Lung (tissue), 11 donors: ENCODE data around the gene XKR3. TPM values are rescaled to one million over a fixed set of nuclear protein-coding genes. Genes with fewer than 3 reads are reported as not detected.
"Not testable (repeated sequence)": the region's sequence is repeated elsewhere in the genome, so short reads cannot be mapped to it uniquely, and the experiment has no call there.

Experiments
- ATAC-seq: fragments of 200-7000 bp; cut with Tn5 transposase; one replicate; pipeline ENCODE4 v1.9.1; 2020; ENCODE audit warnings: moderate number of reproducible peaks; ENCODE audit not compliant: insufficient read depth, low FRiP score
- DNase-seq, 3 donors: peaks; one replicate each; pipeline ENCODE4 v3.0.0-alpha.2; 2013 to 2017
- H3K27ac ChIP-seq, 2 donors: one replicate each; pipeline ENCODE4 v1.5.1; 2013; ENCODE audit warnings: mild to moderate bottlenecking in 2 of 2, moderate library complexity in 2 of 2, control low read depth in 1 of 2, inconsistent platforms in 1 of 2, low read depth in 1 of 2, low read length in 1 of 2
- H3K27me3 ChIP-seq, 3 donors: one replicate each; pipeline ENCODE4 v1.5.1; 2013; ENCODE audit warnings: low read length in 2 of 3; ENCODE audit not compliant: control insufficient read depth in 3 of 3, insufficient read depth in 3 of 3
- H3K36me3 ChIP-seq, 4 donors: one replicate each; pipeline ENCODE4 v1.5.1; 2013; ENCODE audit warnings: low read length in 4 of 4, mild to moderate bottlenecking in 1 of 4, moderate library complexity in 1 of 4; ENCODE audit not compliant: control insufficient read depth in 4 of 4, insufficient read depth in 4 of 4
- H3K4me1 ChIP-seq, 5 donors: one replicate each; pipeline ENCODE4 v1.5.1; 2013; ENCODE audit warnings: low read length in 5 of 5, mild to moderate bottlenecking in 2 of 5, moderate library complexity in 1 of 5; ENCODE audit not compliant: control insufficient read depth in 5 of 5, insufficient read depth in 5 of 5
- H3K4me3 ChIP-seq: one replicate; pipeline ENCODE4 v1.5.1; 2013; ENCODE audit warnings: mild to moderate bottlenecking, control low read depth, moderate library complexity
- H3K9ac ChIP-seq, 2 donors: one replicate each; pipeline ENCODE4 v1.5.1; 2013; ENCODE audit warnings: low read length in 2 of 2, control low read depth in 1 of 2; ENCODE audit not compliant: insufficient read depth in 1 of 2
- H3K9me3 ChIP-seq, 4 donors: one replicate each; pipeline ENCODE4 v1.5.1; 2013; ENCODE audit warnings: low read length in 3 of 4, mild to moderate bottlenecking in 1 of 4, moderate library complexity in 1 of 4; ENCODE audit not compliant: control insufficient read depth in 4 of 4, insufficient read depth in 3 of 4
- WGBS, 2 donors: extraction: QIAGEN DNeasy Blood & Tissue Kit; methylation state at CpG; one replicate each; pipeline ENCODE4 v1.1.7; 2013; 5-methylcytosine and 5-hydroxymethylcytosine counted together
- polyA plus RNA-seq, 2 donors: library from polyadenylated mRNA; stranded (reverse); fragments of 200-250 nt; gene quantifications; one replicate each; pipeline ENCODE4 v1.2.1, GENCODE V29; 2013
- small RNA-seq: library from RNA; depleted of rRNA; stranded (forward); fragments of <200 nt; gene quantifications from one replicate; pipeline ENCODE3, GENCODE V24; 2014; ENCODE audit warnings: low replicate concordance
- total RNA-seq, 2 donors: library from RNA; depleted of rRNA in 1 of 2; stranded (reverse); fragments of >200 nt in 1 of 2; gene quantifications; one replicate each; pipeline ENCODE4 v1.2.1, GENCODE V29; 2014 to 2021
- donor health status: Bipolar disorder and iron deficiency.
- donor health status: healthy.
- donor health status: DM: yes; HTN: yes; CAD: no.

XKR3 gene
- total and polyA plus RNA-seq, 4 donors: 0.07 TPM; not detected in 3

DNA sequence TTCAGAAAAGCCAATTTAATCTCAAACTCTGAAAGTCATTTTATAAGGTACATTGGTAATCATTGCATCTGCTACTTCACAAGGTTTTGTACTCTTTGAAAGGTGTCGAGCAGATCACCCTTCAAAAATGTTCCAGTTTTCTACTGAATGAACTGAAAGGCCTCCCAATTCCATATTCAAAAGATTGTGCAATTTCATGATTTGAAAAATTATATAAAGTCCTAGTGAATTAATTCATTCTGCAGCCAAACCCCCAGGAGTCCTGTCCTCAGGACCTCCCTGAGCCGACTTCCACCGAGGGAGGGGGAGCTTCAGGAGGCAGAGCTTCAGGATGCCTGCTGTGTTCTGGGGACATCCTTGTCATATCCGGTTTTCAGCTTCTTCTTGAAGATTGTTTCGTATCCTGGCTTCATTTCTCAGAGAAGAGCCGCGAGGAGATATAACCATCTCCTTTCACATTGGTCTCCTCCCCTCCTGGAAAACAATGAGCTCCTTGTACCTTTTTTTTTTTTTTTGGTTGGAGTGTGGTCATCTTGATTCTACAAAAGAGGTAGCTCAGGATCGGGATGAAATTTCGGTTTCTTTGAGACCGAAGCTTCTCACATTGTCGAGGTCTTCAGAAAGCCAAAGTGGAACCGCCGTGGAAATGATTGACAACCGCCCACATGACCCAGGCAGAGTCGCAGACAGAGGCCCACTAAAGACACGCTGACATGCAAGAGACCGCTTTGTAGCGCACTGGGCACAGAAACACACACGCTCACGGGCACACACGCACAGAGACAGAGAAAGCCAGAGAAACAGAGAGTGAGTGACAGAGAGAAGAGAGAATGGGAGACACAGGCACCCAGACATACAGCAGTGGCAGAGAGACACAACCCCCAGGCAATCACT lies 77.7 kb downstream of the XKR3 start:
- WGBS, 2 donors: 91 to 95% methylated on average over 21 of the region's 21 CpGs
- ATAC-seq, H3K36me3 ChIP-seq, H3K4me3 ChIP-seq, H3K9ac ChIP-seq, H3K27ac ChIP-seq, H3K4me1 ChIP-seq, H3K27me3 ChIP-seq, H3K9me3 ChIP-seq, DNase-seq: not testable (repeated sequence)

DNA sequence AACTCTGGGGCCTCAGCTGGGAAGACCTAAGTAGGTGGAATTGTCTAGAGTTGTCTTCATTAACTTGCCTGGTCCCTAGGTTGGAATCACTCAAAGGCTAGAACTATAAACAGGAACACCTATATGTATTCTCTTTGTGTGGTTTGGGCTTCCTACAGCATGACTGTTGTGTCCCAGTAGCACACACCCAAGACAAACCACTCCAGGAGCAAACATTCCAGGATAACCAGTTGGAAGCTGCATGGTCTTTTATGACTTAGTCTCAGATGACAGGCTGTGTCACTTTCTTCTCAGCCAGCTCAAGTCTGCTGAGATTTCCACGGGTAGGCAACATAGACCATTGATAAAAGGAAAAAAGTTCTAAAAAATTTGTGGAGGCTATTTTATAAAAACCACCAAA lies 90.9 kb downstream of the XKR3 start:
- not testable (repeated sequence) for H3K9ac ChIP-seq, DNase-seq, H3K4me1 ChIP-seq, H3K9me3 ChIP-seq, ATAC-seq, H3K27ac ChIP-seq, H3K27me3 ChIP-seq, H3K4me3 ChIP-seq, H3K36me3 ChIP-seq
- WGBS, 2 donors: 62 to 85% methylated on average over 1 of the region's 1 CpG

Small RNA genes lying within 50 kb of the gene (small RNA-seq; reads per million reads assigned to genes)
- not detected for gene GPM6BP3

Other genes starting within 250 kb of the XKR3 start
- gene CCT8L2, start 232.6 kb downstream of the XKR3 start, total RNA-seq: not detected
- gene CCT8L2, start 232.6 kb downstream of the XKR3 start, polyA plus RNA-seq: not detected
- not detected for gene GAB4, start 182.8 kb upstream of the XKR3 start, total RNA-seq
- not detected for gene GAB4, start 182.8 kb upstream of the XKR3 start, polyA plus RNA-seq